Karpas-422 (cell line): Measurements from ENCODE around the gene UNC79. TPM values are rescaled to one million over a fixed set of nuclear protein-coding genes. Genes with fewer than 3 reads are reported as not detected.

Experiments
- DNase-seq: peaks from one replicate; pipeline ENCODE4 v3.0.0-alpha.2; 2015
- H2AFZ ChIP-seq: fragments of 200-600 bp; sonication (generic); 2 replicates; pipeline ENCODE4 v1.6.1; 2014; ENCODE audit warnings: antibody characterized with exemption, low read length, mixed read lengths
- H3K27ac ChIP-seq: fragments of 200-600 bp; sonication (generic); 2 replicates; pipeline ENCODE4 v1.5.1; 2014; ENCODE audit warnings: mild to moderate bottlenecking, low read length, moderate library complexity
- H3K27me3 ChIP-seq: fragments of 200-600 bp; sonication (generic); 2 replicates; pipeline ENCODE4 v1.6.1; 2014; ENCODE audit warnings: low read length, mixed read lengths
- H3K36me3 ChIP-seq: fragments of 200-600 bp; sonication (generic); 2 replicates; pipeline ENCODE4 v1.6.1; 2014; ENCODE audit warnings: low read length, mixed read lengths; ENCODE audit not compliant: insufficient read depth
- H3K4me1 ChIP-seq: fragments of 200-600 bp; sonication (generic); 2 replicates; pipeline ENCODE4 v1.6.1; 2014; ENCODE audit warnings: mild to moderate bottlenecking, low read length, mixed read lengths
- H3K4me2 ChIP-seq: fragments of 200-600 bp; sonication (generic); 2 replicates; pipeline ENCODE4 v1.6.1; 2014; ENCODE audit warnings: low read length, low read depth, mild to moderate bottlenecking; ENCODE audit not compliant: poor library complexity, severe bottlenecking
- H3K4me3 ChIP-seq: fragments of 200-600 bp; sonication (generic); 2 replicates; pipeline ENCODE4 v1.5.1; 2014; ENCODE audit warnings: mild to moderate bottlenecking, antibody characterized with exemption, low read length, mixed read lengths
- H3K79me2 ChIP-seq: fragments of 200-600 bp; sonication (generic); 2 replicates; pipeline ENCODE4 v1.6.1; 2014; ENCODE audit warnings: mild to moderate bottlenecking, low read length, mixed read lengths
- H3K9ac ChIP-seq: fragments of 200-600 bp; sonication (generic); 2 replicates; pipeline ENCODE4 v1.6.0; 2014; ENCODE audit warnings: low read length
- H3K9me2 ChIP-seq: fragments of 200-600 bp; sonication (generic), shearing (Covaris generic); replicated peaks from 2 replicates; pipeline ENCODE4 v1.6.0; 2014; ENCODE audit warnings: mild to moderate bottlenecking, low read length, moderate library complexity; ENCODE audit not compliant: insufficient read depth
- H3K9me3 ChIP-seq: fragments of 300-700, 200-600 bp; sonication (generic); 2 replicates; pipeline ENCODE4 v1.6.1; 2014; ENCODE audit warnings: low read length, mixed read lengths
- H4K20me1 ChIP-seq: fragments of 200-600 bp; sonication (generic); 2 replicates; pipeline ENCODE4 v1.6.1; 2014; ENCODE audit warnings: mild to moderate bottlenecking, antibody characterized with exemption, low read length, low read depth; ENCODE audit not compliant: insufficient read depth
- total RNA-seq: library from RNA; depleted of rRNA; stranded (reverse); fragments of >200 nt; shearing (Covaris generic); gene quantifications from 2 replicates; pipeline ENCODE4 v1.2.3, GENCODE V29; 2014; ENCODE audit warnings: low replicate concordance

The UNC79 gene
- total RNA-seq, 1 experiment from 2014 or later: 0.19 TPM

DNA sequence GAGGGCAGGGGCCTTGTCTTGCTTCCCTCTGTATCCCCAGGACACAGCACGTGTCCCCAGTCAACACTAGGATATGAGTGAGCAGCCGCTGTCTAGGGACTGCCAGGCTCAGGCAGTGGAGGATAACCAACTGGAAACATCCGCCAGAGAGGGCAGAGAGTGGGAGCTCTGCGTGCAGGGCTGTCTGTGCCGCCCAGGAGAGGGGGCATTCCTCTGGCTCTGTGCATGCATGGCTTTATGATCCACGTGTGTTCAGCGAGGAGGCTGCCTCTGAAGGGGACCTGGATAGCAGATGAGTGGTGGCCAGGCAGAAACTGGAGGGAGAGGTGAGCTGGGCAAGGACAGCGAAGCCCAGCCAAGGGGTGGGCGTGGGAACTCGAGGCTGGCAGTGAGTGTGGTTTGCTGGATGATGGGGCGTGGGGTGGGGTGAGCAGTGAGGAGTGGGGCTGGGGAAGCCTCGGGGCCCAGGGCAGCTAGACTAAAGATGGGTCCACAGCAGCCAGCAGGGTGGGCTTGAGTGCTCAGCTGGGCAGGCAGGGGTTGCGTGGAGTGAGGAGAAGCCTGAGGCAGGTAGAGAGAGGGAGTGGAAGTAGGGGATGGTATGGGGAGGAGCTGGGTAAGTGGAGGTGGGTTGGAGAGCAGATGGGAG, 284.7 kb downstream of the UNC79 start:
- H3K9ac ChIP-seq: no peak overlapping the region
- DNase-seq: no peak
- H4K20me1 ChIP-seq: no peaks in the 10 kb centered on the region
- H3K4me1 ChIP-seq: peaks cover 21% of the 10 kb centered on the region
- no peaks in the 10 kb centered on the region for H3K9me2 ChIP-seq
- no peaks in the 10 kb centered on the region for H3K9me3 ChIP-seq
- H3K27ac ChIP-seq: no peak overlapping the region
- no peak overlapping the region for H3K4me2 ChIP-seq
- H3K27me3 ChIP-seq: no peaks in the 10 kb centered on the region
- H3K79me2 ChIP-seq: no peaks in the 10 kb centered on the region
- no peak overlapping the region for H3K4me3 ChIP-seq
- H3K36me3 ChIP-seq: no peaks in the 10 kb centered on the region
- H2AFZ ChIP-seq: no peak overlapping the region

GRCh38 chr14:93716002-93716745, 285.4 kb downstream of the UNC79 start:
- H3K9ac ChIP-seq: no peak overlapping the region
- H3K36me3 ChIP-seq: no peaks in the 10 kb centered on the region
- no peaks in the 10 kb centered on the region for H3K9me3 ChIP-seq
- H3K4me3 ChIP-seq: no peak overlapping the region
- no peaks in the 10 kb centered on the region for H3K27me3 ChIP-seq
- peaks cover 17% of the 10 kb centered on the region for H3K4me1 ChIP-seq
- no peak overlapping the region for H3K4me2 ChIP-seq
- no peak overlapping the region for H3K27ac ChIP-seq
- no peaks in the 10 kb centered on the region for H3K79me2 ChIP-seq
- no peak overlapping the region for H2AFZ ChIP-seq
- H3K9me2 ChIP-seq: no peaks in the 10 kb centered on the region
- no peaks in the 10 kb centered on the region for H4K20me1 ChIP-seq
- no peak for DNase-seq

DNA sequence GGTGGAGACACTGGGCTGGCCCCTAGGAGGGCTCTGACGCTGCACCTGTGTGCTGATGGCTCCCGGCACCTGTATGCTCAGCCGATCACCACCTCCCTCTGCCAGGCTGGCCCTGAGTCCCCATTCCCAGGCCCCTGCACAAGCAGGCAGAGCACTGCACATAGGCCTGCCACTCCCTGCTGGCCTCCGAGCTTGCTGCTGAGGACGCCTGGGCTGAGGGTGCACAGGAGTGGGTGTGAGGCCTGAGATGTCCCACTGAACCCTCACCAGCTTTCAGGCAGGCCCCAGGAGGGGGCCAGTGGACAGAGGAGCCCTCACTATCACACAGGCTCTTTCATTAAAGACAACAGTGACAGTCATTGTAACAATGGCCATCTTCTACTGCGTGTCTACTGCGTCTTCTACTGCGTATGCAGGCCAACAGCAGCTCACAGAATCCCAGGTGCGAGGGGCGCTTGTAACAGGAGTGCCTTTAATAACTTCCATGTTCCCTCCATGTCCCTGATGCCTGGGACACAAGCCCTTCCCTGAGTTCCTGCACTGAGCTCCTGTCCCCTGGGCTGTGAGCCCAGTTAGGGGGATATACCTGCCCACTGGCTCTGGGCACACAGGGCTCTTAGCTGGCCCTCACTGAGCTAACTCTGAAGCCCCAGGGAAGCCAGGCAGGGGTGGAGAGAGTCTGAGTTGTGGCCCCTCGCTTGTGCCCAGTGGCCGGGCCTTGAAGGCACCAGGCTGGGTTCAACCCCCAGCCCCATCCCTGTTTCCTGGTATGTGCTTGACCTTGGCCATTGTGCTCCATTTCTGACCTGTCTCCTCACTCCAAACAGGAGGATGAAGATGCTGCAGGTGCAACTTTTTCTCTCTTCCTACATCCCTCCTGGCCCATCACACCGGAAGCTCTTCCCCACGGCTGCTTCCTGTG, 286.3 kb downstream of the UNC79 start:
- Histone ChIP-seq H3K4me3 (no peak overlapping the region), H3K4me1 (peaks cover 14% of the 10 kb centered on the region), H3K27ac (no peak overlapping the region), H2AFZ (no peak overlapping the region), H3K27me3 (no peaks in the 10 kb centered on the region), H3K79me2 (no peaks in the 10 kb centered on the region), H3K36me3 (no peaks in the 10 kb centered on the region), H3K9me2 (no peaks in the 10 kb centered on the region), H3K9me3 (no peaks in the 10 kb centered on the region), H3K4me2 (no peak overlapping the region), H4K20me1 (no peaks in the 10 kb centered on the region), H3K9ac (no peak overlapping the region)
- no peak for DNase-seq

- Histone ChIP-seq H3K9ac (no peak overlapping the region), H3K4me3 (no peak overlapping the region), H3K27me3 (no peaks in the 10 kb centered on the region), H3K79me2 (no peaks in the 10 kb centered on the region), H3K9me2 (no peaks in the 10 kb centered on the region), H3K9me3 (no peaks in the 10 kb centered on the region), H3K36me3 (no peaks in the 10 kb centered on the region), H3K27ac (no peak overlapping the region), H4K20me1 (no peaks in the 10 kb centered on the region), H2AFZ (no peak overlapping the region), H3K4me1 (peaks cover 6% of the 10 kb centered on the region), H3K4me2 (no peak overlapping the region)
- DNase-seq: no peak
Observed at GRCh38 chr14:93717668-93718320, 287.1 kb downstream of the UNC79 start.

DNA sequence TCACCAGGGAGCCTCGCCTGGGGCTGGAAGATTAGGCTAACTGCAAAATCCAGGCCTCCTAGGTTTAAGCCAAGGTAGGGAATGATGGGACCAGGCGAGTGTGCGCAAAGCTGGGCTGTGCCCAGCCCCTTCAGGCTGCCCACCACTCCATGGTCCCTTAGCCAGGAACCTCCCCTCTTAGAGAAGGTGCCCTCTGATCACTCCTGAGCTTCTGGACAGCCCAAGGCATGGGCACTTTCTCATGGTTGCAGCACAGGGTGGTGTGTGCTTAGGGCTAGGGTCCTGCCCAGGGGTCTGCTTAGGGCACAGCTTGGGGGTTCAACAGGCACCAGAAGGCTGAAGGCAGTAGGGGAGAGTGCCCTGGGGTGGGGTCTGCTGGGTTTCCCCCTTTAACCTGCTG, 288.5 kb downstream of the UNC79 start:
- H3K27me3 ChIP-seq: no peaks in the 10 kb centered on the region
- no peaks in the 10 kb centered on the region for H3K4me1 ChIP-seq
- DNase-seq: no peak
- no peak overlapping the region for H2AFZ ChIP-seq
- H3K4me3 ChIP-seq: no peak overlapping the region
- no peaks in the 10 kb centered on the region for H3K79me2 ChIP-seq
- no peak overlapping the region for H3K9ac ChIP-seq
- no peaks in the 10 kb centered on the region for H3K36me3 ChIP-seq
- H3K27ac ChIP-seq: no peak overlapping the region
- no peaks in the 10 kb centered on the region for H3K9me2 ChIP-seq
- no peak overlapping the region for H3K4me2 ChIP-seq
- H4K20me1 ChIP-seq: no peaks in the 10 kb centered on the region
- H3K9me3 ChIP-seq: no peaks in the 10 kb centered on the region

GRCh38 chr14:93720076-93720815, 289.5 kb downstream of the UNC79 start:
- Histone ChIP-seq H3K36me3 (no peaks in the 10 kb centered on the region), H3K27ac (no peak overlapping the region), H4K20me1 (no peaks in the 10 kb centered on the region), H3K9ac (no peak overlapping the region), H3K4me1 (no peaks in the 10 kb centered on the region), H3K27me3 (no peaks in the 10 kb centered on the region), H3K79me2 (no peaks in the 10 kb centered on the region), H3K9me2 (no peaks in the 10 kb centered on the region), H3K4me3 (no peak overlapping the region), H3K4me2 (no peak overlapping the region), H2AFZ (no peak overlapping the region), H3K9me3 (no peaks in the 10 kb centered on the region)
- no peak for DNase-seq

- Histone ChIP-seq H3K27me3 (no peaks in the 10 kb centered on the region), H4K20me1 (no peaks in the 10 kb centered on the region), H3K4me1 (no peaks in the 10 kb centered on the region), H3K9ac (no peak overlapping the region), H3K4me3 (no peak overlapping the region), H3K9me3 (no peaks in the 10 kb centered on the region), H3K36me3 (no peaks in the 10 kb centered on the region), H3K9me2 (no peaks in the 10 kb centered on the region), H3K27ac (no peak overlapping the region), H3K4me2 (no peak overlapping the region), H2AFZ (no peak overlapping the region), H3K79me2 (no peaks in the 10 kb centered on the region)
- no peak for DNase-seq
Observed at GRCh38 chr14:93720981-93721483, 290.3 kb downstream of the UNC79 start.
